Glutamatergic neuron (in vitro differentiated cells): ENCODE data around the gene GCDH. TPM values are rescaled to one million over a fixed set of nuclear protein-coding genes. Genes with fewer than 3 reads are reported as not detected.
"Not testable (repeated sequence)": the region's sequence is repeated elsewhere in the genome, so short reads cannot be mapped to it uniquely, and the experiment has no call there.

Experiments
- DNase-seq: peaks from one replicate; pipeline ENCODE4 v3.0.0; 2022
- H3K27ac Mint-ChIP-seq: one replicate; pipeline ENCODE4 v1.8.0; 2020; ENCODE audit warnings: mild to moderate bottlenecking, mixed read lengths, inconsistent platforms; ENCODE audit not compliant: unreplicated experiment
- H3K27me3 Mint-ChIP-seq: one replicate; pipeline ENCODE4 v1.8.0; 2020; ENCODE audit warnings: mild to moderate bottlenecking, moderate library complexity, mixed read lengths, inconsistent platforms; ENCODE audit not compliant: unreplicated experiment
- H3K36me3 Mint-ChIP-seq: one replicate; pipeline ENCODE4 v1.8.0; 2020; ENCODE audit warnings: mild to moderate bottlenecking, mixed read lengths, inconsistent platforms; ENCODE audit not compliant: unreplicated experiment
- H3K4me1 Mint-ChIP-seq: one replicate; pipeline ENCODE4 v1.8.0; 2020; ENCODE audit warnings: mild to moderate bottlenecking, low read depth, mixed read lengths, inconsistent platforms; ENCODE audit not compliant: unreplicated experiment
- H3K4me3 Mint-ChIP-seq: one replicate; pipeline ENCODE4 v1.8.0; 2020; ENCODE audit warnings: mild to moderate bottlenecking, mixed read lengths, inconsistent platforms; ENCODE audit not compliant: unreplicated experiment
- H3K9me3 Mint-ChIP-seq: one replicate; pipeline ENCODE4 v1.8.0; 2020; ENCODE audit warnings: mild to moderate bottlenecking, moderate library complexity, mixed read lengths, inconsistent platforms; ENCODE audit not compliant: unreplicated experiment
- CTCF ChIP-seq: fragments of 200-600 bp; sonication (generic); IDR thresholded peaks from one replicate; pipeline ENCODE4 v1.5.0; 2021; ENCODE audit not compliant: partially characterized antibody, unreplicated experiment
- total RNA-seq: library from RNA; stranded (reverse); fragmentation: NEBNext Ultra II Directional; extraction: Animal tissue kit (Norgen Biotek cat#: 25700); gene quantifications from one replicate; pipeline ENCODE4 v1.2.1, GENCODE V29; 2021; ENCODE audit not compliant: unreplicated experiment

GCDH gene
- total RNA-seq, 1 donor from 2014 or later: 34.2 TPM

- Mint-ChIP-seq H3K27me3 (peaks cover 20% of the 10 kb centered on the region), H3K9me3 (peaks cover 5% of the 10 kb centered on the region), H3K4me3 (peak overlapping the region; percentile 69), H3K27ac (peak overlapping the region; percentile 53), H3K4me1 (peaks cover 2% of the 10 kb centered on the region), H3K36me3 (no peaks in the 10 kb centered on the region)
- TF ChIP-seq CTCF: no peak
- no peak for DNase-seq
These were observed 5.0 kb upstream of the GCDH start for GRCh38 chr19:12885749-12886650.

- DNase-seq: no peak
- Mint-ChIP-seq H3K4me3 (peak overlapping the region; percentile 69), H3K4me1 (peaks cover 2% of the 10 kb centered on the region), H3K36me3 (no peaks in the 10 kb centered on the region), H3K9me3 (peaks cover 5% of the 10 kb centered on the region), H3K27ac (peak overlapping the region; percentile 53), H3K27me3 (peaks cover 24% of the 10 kb centered on the region)
- no peak for TF ChIP-seq CTCF
These were observed 4.3 kb upstream of the GCDH start for GRCh38 chr19:12886651-12886968.

- Mint-ChIP-seq H3K27me3 (peaks cover 24% of the 10 kb centered on the region), H3K27ac (peak within 1 kb of the TSS; percentile 53), H3K4me1 (peaks cover 2% of the 10 kb centered on the region), H3K4me3 (peak within 1 kb of the TSS; percentile 69), H3K36me3 (no peaks in the 10 kb centered on the region), H3K9me3 (peaks cover 5% of the 10 kb centered on the region)
- no peak for TF ChIP-seq CTCF
- no peak for DNase-seq
These were observed 3.8 kb upstream of the GCDH start, which contains the start of gene KLF1 for GRCh38 chr19:12886969-12887747. Gene KLF1, minus strand, starts transcription at chr19:12887201. Its CDS starts 61 bp downstream, at chr19:12887140.

- Mint-ChIP-seq H3K4me1 (peaks cover 2% of the 10 kb centered on the region), H3K4me3 (no peak overlapping the region), H3K27ac (no peak overlapping the region), H3K27me3 (peaks cover 21% of the 10 kb centered on the region), H3K36me3 (no peaks in the 10 kb centered on the region), H3K9me3 (peaks cover 5% of the 10 kb centered on the region)
- TF ChIP-seq CTCF: no peak
- DNase-seq: no peak
These were observed 2.9 kb upstream of the GCDH start for GRCh38 chr19:12888006-12888603.

GRCh38 chr19:12890299-12890786 is 617 bp upstream of the GCDH start:
- DNase-seq, H3K4me1 Mint-ChIP-seq, H3K36me3 Mint-ChIP-seq, H3K9me3 Mint-ChIP-seq: not testable (repeated sequence)
- Mint-ChIP-seq H3K4me3 (peak overlapping the region; percentile 93), H3K27ac (peak overlapping the region; percentile 97), H3K27me3 (peaks cover 19% of the 10 kb centered on the region)
